ENCODE measurements around the gene NELL1.

DNA sequence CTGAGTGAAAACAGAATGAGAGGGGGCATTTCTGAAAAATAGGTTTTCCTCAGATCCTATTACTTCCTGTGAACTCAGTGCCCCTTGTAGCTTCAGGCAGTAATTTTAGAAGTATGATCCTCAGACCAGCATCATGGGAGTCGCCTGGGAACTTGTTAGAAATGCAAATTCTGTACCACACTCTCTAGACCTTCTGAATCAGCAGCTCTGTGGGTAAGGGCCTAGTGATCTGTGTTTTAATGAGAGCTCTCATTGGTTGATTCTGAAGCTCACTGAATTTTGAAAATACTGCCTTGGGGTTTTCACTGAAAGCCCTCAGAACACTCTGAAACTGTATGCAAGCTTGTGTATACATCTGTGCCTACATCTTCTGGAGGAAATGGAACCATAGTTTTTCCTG is 876.3 kb downstream of the NELL1 start:
- TF ChIP-seq CREB5 (CRISPR knock-in tag; IDR thresholded peaks at IDR 0.05; ENCODE audit: low read depth) (no peak), ARNTL (CRISPR knock-in tag; IDR thresholded peaks at IDR 0.05; ENCODE audit: borderline replicate concordance, low read depth) (no peak), RARB (CRISPR knock-in tag; IDR thresholded peaks at IDR 0.05) (no peak), BACH2 (CRISPR knock-in tag; IDR thresholded peaks at IDR 0.05; ENCODE audit: borderline replicate concordance) (no peak), ZC3H10 (CRISPR knock-in tag; IDR thresholded peaks at IDR 0.05) (no peak), PATZ1 (CRISPR knock-in tag; IDR thresholded peaks at IDR 0.05; ENCODE audit: borderline replicate concordance) (no peak), ZFP3 (CRISPR knock-in tag; IDR thresholded peaks at IDR 0.05) (no peak)

Measured in SK-N-SH treated with all-trans-retinoic acid at 6 μM for 48 hours (cell line).